Measurements from ENCODE around the gene MICA. TPM values are rescaled to one million over a fixed set of nuclear protein-coding genes. Genes with fewer than 3 reads are reported as not detected.
"Not testable (repeated sequence)": the region's sequence is repeated elsewhere in the genome, so short reads cannot be mapped to it uniquely, and the experiment has no call there.

The MICA gene
- total and polyA plus RNA-seq, 4 donors: 3.2 to 9.1 (median 4.2) TPM

DNA sequence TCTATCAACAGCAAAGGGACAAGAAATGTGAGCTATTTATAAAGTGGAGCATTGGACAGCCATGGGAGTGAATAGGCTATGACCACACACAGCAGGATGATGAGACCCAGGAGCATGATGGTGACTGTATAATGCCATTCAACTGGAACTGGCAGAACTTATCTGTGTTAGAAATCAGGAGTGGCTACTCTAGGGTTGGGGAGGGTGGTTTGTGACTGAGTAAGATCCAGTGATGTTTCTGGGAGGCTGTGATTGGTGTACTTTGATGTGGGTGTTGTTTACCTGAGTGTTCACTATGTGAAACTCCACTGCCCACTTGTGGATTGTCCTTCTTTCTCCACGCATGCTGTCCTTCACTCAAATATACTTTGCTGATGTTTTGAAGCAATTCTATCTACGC is 34.9 kb upstream of the MICA start:
- WGBS: 69% methylated on average over 2 of the region's 2 CpGs
- no peak for DNase-seq (ENCODE audit: low spot score)
- Histone ChIP-seq H3K4me3 (ENCODE audit: low read depth in 1 of 3, low read length in 3 of 3) (no peak overlapping the region), H3K27me3 (ENCODE audit: control insufficient read depth in 4 of 4, insufficient read depth in 4 of 4, low read length in 3 of 4) (no peaks in the 10 kb centered on the region), H3K36me3 (ENCODE audit: control insufficient read depth in 4 of 4, insufficient read depth in 3 of 4, low read depth in 1 of 4, low read length in 3 of 4) (no peaks in the 10 kb centered on the region), H3K9me3 (ENCODE audit: control insufficient read depth in 4 of 4, low read length in 3 of 4) (no peaks in the 10 kb centered on the region), H3K27ac (ENCODE audit: low read depth in 1 of 2, low read length in 2 of 2) (no peak overlapping the region), H3K4me1 (ENCODE audit: control insufficient read depth in 4 of 4, insufficient read depth in 4 of 4, low read length in 3 of 4) (peaks cover 0 to 7% (median 7%) of the 10 kb centered on the region in 4 donors), H3K9ac (ENCODE audit: low read depth in 1 of 2, low read length in 2 of 2) (no peak overlapping the region)
- TF ChIP-seq, protein P1, sequence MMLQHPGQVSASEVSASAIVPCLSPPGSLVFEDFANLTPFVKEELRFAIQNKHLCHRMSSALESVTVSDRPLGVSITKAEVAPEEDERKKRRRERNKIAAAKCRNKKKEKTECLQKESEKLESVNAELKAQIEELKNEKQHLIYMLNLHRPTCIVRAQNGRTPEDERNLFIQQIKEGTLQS (IDR thresholded peaks at IDR 0.05): no peak
- TF ChIP-seq HNF4G (IDR thresholded peaks at IDR 0.05) (no peak), FOXA1 (IDR thresholded peaks at IDR 0.05) (no peak), HNF4A (conservative IDR thresholded peaks at IDR 0.05) (no peak), TAF1 (conservative IDR thresholded peaks at IDR 0.05) (no peak), NR2F2 (IDR thresholded peaks at IDR 0.05) (no peak)
- TF ChIP-seq, protein P2, sequence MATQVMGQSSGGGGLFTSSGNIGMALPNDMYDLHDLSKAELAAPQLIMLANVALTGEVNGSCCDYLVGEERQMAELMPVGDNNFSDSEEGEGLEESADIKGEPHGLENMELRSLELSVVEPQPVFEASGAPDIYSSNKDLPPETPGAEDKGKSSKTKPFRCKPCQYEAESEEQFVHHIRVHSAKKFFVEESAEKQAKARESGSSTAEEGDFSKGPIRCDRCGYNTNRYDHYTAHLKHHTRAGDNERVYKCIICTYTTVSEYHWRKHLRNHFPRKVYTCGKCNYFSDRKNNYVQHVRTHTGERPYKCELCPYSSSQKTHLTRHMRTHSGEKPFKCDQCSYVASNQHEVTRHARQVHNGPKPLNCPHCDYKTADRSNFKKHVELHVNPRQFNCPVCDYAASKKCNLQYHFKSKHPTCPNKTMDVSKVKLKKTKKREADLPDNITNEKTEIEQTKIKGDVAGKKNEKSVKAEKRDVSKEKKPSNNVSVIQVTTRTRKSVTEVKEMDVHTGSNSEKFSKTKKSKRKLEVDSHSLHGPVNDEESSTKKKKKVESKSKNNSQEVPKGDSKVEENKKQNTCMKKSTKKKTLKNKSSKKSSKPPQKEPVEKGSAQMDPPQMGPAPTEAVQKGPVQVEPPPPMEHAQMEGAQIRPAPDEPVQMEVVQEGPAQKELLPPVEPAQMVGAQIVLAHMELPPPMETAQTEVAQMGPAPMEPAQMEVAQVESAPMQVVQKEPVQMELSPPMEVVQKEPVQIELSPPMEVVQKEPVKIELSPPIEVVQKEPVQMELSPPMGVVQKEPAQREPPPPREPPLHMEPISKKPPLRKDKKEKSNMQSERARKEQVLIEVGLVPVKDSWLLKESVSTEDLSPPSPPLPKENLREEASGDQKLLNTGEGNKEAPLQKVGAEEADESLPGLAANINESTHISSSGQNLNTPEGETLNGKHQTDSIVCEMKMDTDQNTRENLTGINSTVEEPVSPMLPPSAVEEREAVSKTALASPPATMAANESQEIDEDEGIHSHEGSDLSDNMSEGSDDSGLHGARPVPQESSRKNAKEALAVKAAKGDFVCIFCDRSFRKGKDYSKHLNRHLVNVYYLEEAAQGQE (IDR thresholded peaks at IDR 0.05): no peak

DNA sequence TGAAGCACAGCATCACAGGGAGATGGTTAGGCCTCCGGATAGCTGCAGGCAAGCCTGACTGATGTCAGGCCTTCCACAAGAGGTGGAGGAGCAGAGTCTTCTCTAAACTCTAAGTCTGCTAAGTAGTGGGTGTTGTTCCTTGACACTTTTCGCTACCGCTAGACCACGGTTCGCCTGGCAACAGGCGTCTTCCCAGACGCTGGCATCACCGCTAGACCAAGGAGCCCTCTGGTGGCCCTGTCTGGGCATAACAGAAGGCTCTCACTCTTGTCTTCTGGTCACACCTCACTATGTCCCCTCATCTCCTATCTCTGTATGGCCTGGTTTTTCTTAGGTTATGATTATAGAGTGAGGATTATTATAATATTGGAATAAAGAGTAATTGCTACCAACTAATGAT is 29.3 kb upstream of the MICA start:
- TF ChIP-seq, protein P3, sequence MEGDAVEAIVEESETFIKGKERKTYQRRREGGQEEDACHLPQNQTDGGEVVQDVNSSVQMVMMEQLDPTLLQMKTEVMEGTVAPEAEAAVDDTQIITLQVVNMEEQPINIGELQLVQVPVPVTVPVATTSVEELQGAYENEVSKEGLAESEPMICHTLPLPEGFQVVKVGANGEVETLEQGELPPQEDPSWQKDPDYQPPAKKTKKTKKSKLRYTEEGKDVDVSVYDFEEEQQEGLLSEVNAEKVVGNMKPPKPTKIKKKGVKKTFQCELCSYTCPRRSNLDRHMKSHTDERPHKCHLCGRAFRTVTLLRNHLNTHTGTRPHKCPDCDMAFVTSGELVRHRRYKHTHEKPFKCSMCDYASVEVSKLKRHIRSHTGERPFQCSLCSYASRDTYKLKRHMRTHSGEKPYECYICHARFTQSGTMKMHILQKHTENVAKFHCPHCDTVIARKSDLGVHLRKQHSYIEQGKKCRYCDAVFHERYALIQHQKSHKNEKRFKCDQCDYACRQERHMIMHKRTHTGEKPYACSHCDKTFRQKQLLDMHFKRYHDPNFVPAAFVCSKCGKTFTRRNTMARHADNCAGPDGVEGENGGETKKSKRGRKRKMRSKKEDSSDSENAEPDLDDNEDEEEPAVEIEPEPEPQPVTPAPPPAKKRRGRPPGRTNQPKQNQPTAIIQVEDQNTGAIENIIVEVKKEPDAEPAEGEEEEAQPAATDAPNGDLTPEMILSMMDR (IDR thresholded peaks at IDR 0.05; ENCODE audit: low read depth, low read length, missing input control): peak; percentile 26
- H3K9me3 ChIP-seq (ENCODE audit: control insufficient read depth in 4 of 4, low read length in 3 of 4); H3K9ac ChIP-seq (ENCODE audit: low read depth in 1 of 2, low read length in 2 of 2); DNase-seq (ENCODE audit: low spot score); H3K4me3 ChIP-seq (ENCODE audit: low read depth in 1 of 3, low read length in 3 of 3); H3K27me3 ChIP-seq (ENCODE audit: control insufficient read depth in 4 of 4, insufficient read depth in 4 of 4, low read length in 3 of 4); H3K36me3 ChIP-seq (ENCODE audit: control insufficient read depth in 4 of 4, insufficient read depth in 3 of 4, low read depth in 1 of 4, low read length in 3 of 4); H3K4me1 ChIP-seq (ENCODE audit: control insufficient read depth in 4 of 4, insufficient read depth in 4 of 4, low read length in 3 of 4); H3K27ac ChIP-seq (ENCODE audit: low read depth in 1 of 2, low read length in 2 of 2): not testable (repeated sequence)
- 15% methylated on average over 8 of the region's 8 CpGs for WGBS

DNA sequence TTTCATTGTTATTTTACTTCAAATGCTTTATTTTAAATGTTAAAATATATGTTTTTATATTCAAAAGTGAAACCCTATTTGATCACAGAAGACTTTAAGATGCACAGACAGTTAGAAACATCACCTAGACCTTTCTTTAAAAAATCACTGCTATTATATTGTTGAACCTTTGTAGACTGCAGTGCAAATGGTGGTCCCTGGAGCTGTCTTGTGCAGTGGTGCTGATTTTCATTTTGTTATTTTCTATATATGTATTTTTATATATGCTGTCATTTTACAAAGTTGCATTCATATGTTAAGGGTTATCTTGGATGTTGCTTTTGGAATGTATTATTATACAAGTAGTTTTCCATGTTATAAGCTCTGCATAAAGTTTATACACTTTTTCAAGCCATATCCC is 27.7 kb upstream of the MICA start:
- Histone ChIP-seq H3K27ac (ENCODE audit: low read depth in 1 of 2, low read length in 2 of 2) (no peak overlapping the region), H3K4me1 (ENCODE audit: control insufficient read depth in 4 of 4, insufficient read depth in 4 of 4, low read length in 3 of 4) (no peaks in the 10 kb centered on the region), H3K9me3 (ENCODE audit: control insufficient read depth in 4 of 4, low read length in 3 of 4) (no peaks in the 10 kb centered on the region), H3K4me3 (ENCODE audit: low read depth in 1 of 3, low read length in 3 of 3) (no peak overlapping the region), H3K27me3 (ENCODE audit: control insufficient read depth in 4 of 4, insufficient read depth in 4 of 4, low read length in 3 of 4) (no peaks in the 10 kb centered on the region), H3K36me3 (ENCODE audit: control insufficient read depth in 4 of 4, insufficient read depth in 3 of 4, low read depth in 1 of 4, low read length in 3 of 4) (no peaks in the 10 kb centered on the region), H3K9ac (ENCODE audit: low read depth in 1 of 2, low read length in 2 of 2) (no peak overlapping the region)
- DNase-seq (ENCODE audit: low spot score): no peak
- TF ChIP-seq YY1 (IDR thresholded peaks at IDR 0.05): no peak
- TF ChIP-seq JUND (IDR thresholded peaks at IDR 0.05): no peak
- no peak for TF ChIP-seq FOXA1 (IDR thresholded peaks at IDR 0.05)
- TF ChIP-seq HNF4A (conservative IDR thresholded peaks at IDR 0.05): no peak
- TF ChIP-seq, protein P1 (IDR thresholded peaks at IDR 0.05): no peak
- no peak for TF ChIP-seq FOXA2 (IDR thresholded peaks at IDR 0.05)
- TF ChIP-seq EGR1 (IDR thresholded peaks at IDR 0.05; ENCODE audit: low read depth in 2 of 2): no peak
- TF ChIP-seq, protein P4, sequence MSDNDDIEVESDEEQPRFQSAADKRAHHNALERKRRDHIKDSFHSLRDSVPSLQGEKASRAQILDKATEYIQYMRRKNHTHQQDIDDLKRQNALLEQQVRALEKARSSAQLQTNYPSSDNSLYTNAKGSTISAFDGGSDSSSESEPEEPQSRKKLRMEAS (IDR thresholded peaks at IDR 0.05): no peak
- no peak for TF ChIP-seq TAF1 (conservative IDR thresholded peaks at IDR 0.05)
- TF ChIP-seq, protein P2 (IDR thresholded peaks at IDR 0.05): no peak
- TF ChIP-seq GABPA (IDR thresholded peaks at IDR 0.05 in 1 of 2, conservative IDR thresholded peaks at IDR 0.05 in 1 of 2): no peak
- no peak for TF ChIP-seq RXRA (IDR thresholded peaks at IDR 0.05)
- TF ChIP-seq RAD21 (IDR thresholded peaks at IDR 0.05): no peak
- TF ChIP-seq SP1 (IDR thresholded peaks at IDR 0.05): no peak
- TF ChIP-seq HNF4G (IDR thresholded peaks at IDR 0.05): no peak
- no peak for TF ChIP-seq NR2F2 (IDR thresholded peaks at IDR 0.05)

Data from liver (tissue), 9 donors.